Effector CD4-positive, alpha-beta T cell (primary cell): ENCODE data around the gene SNX5.

Experiments
- DNase-seq: peaks from one replicate; pipeline ENCODE4 v3.0.0-alpha.2; 2020

Gene SNX5

DNA sequence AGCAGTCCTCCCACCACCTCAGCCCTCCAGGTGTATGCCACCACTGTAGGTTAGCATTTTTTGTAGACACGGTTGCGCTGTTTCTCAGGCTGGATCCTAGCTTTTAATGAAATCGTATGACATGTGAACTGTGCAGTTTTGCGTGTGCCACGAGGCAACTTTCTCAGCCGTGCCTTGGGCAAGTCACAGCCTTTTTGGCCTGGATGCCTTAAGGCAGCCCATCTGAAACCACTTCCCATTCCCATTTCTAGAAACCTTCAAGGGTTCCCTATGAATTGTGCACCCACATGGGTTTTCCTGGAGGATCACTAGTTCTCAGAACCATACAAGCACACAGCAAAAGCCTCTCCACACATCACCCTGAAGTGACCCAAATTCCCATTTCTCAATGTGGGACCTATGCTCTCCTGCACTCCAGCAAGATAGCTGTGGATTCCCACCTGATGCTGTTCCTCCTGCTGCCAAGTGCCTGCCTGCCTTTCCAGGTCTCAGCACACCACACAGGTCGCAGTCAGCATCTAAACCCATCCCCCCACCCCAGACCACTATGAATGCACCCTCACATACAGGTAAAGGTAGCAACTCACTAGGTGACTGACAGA is 28.9 kb downstream of the SNX5 start:
- no peak for DNase-seq

DNA sequence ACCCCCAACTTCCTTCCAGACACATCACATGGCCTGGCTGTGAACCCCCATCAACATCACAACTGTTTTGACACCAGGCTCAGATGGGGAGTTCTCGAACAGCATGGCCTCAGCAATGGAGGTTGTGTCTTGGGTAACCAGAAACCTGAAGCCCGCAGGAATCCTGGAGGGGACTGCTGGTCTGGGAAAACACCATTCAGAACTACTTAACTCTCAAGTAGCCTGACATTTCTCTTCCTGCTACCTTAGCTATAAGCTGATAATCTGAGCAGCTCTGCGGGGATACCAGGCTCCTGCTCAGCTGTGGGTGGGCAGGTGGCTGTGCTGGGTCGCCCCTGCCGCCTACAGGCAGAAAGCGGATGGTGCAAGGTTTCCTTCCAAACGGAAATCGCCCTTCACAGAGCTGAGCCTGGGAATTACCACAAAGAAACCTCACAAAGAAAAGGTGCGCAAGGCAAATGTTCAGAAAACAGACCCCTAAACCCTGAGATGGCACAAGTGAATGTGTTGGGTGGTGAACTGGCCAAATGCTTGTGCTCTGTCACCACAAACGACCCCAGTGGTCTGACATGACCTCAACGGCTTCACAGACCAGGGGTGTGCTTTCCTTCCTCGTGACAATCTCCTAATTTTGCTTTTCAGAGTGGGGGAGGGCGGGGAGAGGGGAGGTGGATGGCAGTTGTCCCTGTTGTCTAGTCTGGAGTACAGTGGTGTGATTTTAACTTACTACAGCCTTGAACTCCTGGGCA is 29.5 kb downstream of the SNX5 start:
- peak; percentile 24 for DNase-seq

DNA sequence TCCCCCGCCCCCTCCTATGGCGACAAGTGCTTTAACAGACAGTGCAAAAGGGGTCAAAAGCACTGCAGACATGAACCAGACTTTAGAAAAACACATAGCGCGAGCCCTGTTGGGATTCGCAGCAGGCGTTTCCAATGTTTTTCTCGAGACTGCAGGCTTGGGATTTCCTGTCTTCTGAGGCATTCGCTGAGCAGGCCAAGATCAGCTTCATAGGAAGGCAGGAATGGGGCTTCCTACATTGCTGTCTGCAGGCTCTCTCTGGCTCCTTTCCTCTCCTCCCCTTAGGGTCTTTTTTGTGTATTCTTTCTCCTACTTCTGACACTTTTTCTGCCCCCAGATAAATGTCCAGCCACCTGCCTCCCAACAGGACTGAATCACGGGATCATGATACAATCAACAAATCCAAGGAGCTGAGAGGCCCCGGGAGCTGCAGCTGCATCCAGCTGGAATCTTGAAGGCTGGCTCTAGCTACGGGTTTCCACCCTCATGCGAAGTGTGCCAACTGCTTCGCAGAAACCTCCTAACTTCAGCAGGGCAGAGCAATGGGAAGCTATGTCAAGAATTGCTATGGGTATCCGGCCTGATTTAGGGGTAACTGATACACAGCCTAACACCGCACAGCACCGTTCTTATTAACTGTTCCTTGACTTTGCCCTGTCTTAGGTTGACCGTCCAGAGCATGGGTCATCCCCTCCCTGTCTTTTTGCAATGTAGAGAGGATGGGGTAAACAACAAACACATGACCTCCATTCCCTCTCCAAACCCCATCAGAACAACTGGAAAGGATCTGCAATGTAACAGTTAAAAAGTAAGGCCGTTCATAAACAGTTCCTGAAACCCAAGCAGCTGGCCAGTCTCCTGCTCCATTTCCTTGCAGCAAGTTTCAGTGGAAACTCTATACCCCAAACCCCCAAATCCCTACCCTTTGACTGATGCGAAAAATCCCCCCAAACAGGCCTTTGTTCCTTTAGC is 31.5 kb downstream of the SNX5 start:
- DNase-seq = no peak

GRCh38 chr20:17936286-17936760 is 32.3 kb downstream of the SNX5 start:
- no peak for DNase-seq

DNA sequence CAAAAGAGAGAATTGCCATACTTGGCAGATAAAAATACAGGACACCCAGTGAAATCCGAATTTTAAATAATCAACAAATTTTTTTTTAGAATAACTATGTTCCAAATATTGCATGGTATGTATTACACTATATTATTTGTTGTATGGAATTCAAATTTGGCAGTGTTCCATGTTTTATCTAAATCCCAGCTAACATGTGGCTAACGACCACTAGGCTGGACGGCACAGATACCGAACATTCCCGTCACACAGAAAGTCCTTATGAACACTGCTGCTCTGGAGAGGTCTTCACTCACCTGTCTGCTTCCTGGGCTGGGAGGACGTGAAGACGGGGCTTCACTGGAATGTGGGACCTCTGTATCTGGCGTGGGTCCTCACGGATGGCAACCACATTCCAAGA is 32.8 kb downstream of the SNX5 start:
- DNase-seq = no peak

DNA sequence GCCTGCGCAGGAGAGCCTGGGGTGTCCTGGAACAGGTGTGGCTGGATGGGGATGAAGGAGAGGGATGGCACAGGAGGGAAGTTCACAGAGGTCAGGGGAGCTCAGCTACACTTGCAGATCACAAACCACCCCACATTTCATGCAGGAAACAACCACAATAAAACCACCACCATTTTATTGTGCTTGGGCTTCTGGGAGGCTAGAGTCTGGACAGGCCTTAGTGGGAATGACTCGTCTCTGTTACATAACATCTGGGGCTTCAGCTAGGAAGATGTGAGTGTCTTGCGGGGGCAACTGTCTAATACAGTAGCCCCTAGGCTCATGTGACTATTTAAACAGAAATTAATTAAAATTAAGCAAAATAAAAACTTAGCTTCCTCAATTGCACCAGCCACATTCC is 33.4 kb downstream of the SNX5 start:
- DNase-seq = no peak

DNA sequence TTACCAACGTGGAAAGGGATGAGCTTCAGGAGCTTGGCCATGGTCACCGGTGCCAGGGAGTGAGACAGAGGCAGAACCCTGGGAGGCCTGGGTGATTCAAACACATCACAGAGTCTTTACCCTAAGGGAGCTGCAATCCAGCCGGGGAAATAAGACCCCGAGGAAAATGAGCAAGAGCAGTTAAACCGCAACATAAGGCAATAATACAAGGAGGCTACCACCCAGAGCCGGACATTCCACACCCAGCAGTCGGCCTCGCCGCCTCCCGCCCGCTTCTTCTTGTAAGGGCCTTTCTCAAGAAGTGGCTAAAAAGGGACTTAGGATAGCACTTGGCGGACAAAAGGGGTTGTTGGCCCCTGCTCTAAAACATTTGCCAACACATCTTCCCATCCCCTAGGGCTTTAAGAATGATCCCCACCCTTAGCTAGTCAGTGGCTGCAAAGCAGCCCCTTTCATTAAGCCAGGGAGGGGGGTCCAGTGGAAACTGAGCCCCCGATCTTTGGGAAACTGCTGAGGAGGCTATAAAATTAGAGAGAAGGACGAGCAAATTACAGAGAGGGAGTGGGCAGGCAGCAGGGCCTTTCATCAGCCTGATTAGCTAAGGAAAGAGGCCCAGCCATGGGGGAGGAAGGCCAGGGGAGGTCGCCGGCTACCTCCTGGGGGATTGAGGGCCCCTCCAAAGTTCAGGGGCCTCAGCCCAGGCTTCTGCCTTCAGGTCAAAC is 34.3 kb downstream of the SNX5 start:
- no peak for DNase-seq

GRCh38 chr20:17933711-17934110 is 34.9 kb downstream of the SNX5 start:
- no peak for DNase-seq

GRCh38 chr20:17933121-17933520 is 35.5 kb downstream of the SNX5 start:
- DNase-seq = no peak

GRCh38 chr20:17932396-17932795 is 36.2 kb downstream of the SNX5 start:
- DNase-seq = no peak

- no peak for DNase-seq
Measured at GRCh38 chr20:17931513-17931912, 37.1 kb downstream of the SNX5 start.

- DNase-seq = no peak
Measured at GRCh38 chr20:17928633-17929311, 39.8 kb downstream of the SNX5 start.

DNA sequence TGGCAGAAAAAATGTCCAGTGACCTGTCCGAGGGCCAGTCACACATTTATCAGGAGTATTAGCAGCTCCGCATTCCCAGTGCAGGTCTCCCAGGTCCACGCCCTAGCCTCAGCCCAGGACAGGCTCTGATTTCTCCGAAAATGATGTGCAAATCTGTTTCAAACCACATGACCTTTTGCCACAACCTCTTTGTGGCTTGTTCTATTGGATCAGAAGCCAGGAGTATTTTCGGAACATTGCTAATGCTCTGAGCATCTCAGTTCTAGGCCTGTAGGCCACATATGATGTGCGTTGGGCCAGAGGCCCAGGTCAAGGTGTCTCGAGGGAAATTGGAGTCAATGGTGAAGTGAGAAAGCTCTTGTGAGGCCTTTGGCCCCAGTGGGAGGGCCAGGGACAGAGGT is 40.4 kb downstream of the SNX5 start:
- no peak for DNase-seq

DNA sequence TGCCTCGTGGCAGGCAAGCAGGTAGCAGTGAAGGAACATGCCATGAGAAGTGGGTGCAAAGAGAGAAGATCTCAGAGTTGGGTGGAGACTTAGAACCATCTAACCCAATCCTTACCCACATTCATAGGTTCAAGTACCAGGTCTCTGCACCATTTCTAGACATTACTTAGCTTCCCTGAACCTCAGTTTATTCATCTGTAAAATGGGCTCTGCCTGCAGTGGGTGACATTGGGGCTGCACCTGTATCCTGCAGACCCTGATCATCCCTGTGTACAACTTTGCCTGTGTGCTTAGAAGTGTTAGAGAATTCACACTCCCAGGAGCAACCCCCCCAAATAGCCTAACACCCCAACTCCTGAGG is 42.7 kb downstream of the SNX5 start:
- DNase-seq = no peak

DNA sequence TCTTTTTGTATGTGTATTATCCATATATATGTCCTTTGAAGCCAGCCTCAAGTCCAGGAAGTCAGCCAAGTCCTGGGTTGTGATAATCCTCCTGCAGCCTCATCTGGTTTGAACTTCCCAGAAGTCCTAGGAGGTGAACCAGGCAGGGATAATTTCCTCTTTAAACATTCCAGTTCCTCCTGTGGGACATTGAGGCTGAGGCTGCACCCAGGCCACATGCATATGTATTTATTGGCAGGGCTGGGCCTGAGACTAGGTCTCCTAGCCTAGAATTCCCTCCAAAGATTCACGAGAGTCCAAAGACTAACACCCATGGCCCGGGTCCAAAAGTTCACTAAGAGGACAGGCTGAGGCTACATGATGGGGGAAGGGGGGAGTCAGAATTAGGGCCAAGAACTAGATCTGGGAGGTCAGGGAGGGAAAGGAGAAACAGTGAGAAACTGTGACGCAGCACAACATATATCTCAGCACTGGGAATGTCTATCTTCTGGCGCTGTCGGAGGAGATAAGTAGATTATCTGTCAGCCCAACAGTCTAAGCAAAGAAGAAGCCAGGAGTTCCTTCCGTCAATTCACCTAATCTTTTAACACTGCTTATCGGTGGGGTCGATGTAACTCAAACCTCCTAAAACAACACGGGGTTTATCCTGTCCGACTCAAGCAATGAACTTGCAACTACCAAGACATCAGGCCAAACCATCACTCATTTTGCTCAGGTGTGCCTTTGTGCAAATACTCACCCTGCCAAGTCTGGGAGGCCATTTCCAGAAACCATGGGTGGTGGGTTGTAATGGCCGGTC is 43.3 kb downstream of the SNX5 start:
- no peak for DNase-seq

GRCh38 chr20:17921774-17922173 is 46.8 kb downstream of the SNX5 start:
- no peak for DNase-seq

GRCh38 chr20:17919149-17919548 is 49.4 kb downstream of the SNX5 start:
- no peak for DNase-seq

GRCh38 chr20:17917832-17918618 is 50.6 kb downstream of the SNX5 start:
- no peak for DNase-seq

GRCh38 chr20:17916433-17916891 is 52.1 kb downstream of the SNX5 start:
- no peak for DNase-seq

- DNase-seq = no peak
Measured at GRCh38 chr20:17914957-17915356, 53.6 kb downstream of the SNX5 start.
